Dermis blood vessel endothelial cell (primary cell): ENCODE data around the gene MEGF10. TPM values are rescaled to one million over a fixed set of nuclear protein-coding genes. Genes with fewer than 3 reads are reported as not detected.

Experiments
- DNase-seq: peaks from one replicate; pipeline ENCODE4 v3.0.0; 2010
- total RNA-seq: library from RNA; depleted of rRNA; stranded (reverse); fragments of >200 nt; gene quantifications from 2 replicates; pipeline ENCODE4 v1.2.3, GENCODE V29; 2014

The MEGF10 gene
- total RNA-seq, 1 donor from 2014 or later = 1.4 TPM

DNA sequence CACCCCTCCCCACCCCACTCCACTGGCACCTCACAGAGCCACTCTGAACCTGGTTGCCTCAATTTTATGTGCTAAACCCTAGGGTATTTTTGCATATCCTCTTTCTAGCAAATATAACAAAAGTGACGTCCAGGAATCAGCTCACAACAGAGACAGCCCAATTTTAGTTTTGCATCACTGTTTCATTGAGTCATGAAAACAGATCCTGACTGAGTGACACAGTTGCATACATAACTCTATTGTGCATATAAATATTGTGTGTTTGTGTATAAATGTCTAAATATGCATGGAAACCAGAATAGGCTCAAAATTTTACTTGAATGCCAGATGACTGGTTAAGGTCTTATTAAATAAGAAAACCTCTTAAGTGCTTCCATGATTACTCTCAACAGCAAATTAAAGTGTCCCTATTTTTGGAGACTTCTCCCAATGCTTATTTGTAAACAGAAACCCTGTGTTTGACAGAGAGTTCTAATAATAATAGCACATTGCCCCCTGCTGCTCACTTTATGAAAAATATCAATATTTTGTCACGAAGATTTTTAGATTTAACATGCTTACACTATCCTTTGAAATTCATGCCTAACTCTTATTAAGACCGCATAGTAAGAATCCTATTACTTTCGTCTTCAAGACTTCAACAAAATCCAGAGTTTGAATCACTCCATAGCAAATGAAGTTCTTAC lies 151.3 kb downstream of the MEGF10 start:
- peak; percentile 33 for DNase-seq

DNA sequence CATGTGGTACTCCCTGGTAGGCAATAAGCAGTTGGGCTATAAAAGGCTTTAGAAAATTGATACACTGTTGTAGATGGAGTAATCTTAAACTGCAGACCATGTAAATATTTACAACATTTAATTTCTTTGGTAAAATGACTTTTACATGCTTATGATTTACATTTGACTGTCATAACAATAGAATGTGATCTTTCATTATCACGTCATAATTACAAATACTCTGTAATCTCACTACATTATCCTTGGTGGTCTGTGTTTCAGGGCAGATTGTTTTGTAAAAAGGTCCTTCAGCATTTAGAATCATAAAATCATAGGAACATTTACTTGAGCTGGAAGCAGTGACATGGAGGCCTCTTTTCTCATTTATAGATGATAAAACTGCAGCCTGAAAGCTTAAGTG lies 153.6 kb downstream of the MEGF10 start:
- no peak for DNase-seq

DNA sequence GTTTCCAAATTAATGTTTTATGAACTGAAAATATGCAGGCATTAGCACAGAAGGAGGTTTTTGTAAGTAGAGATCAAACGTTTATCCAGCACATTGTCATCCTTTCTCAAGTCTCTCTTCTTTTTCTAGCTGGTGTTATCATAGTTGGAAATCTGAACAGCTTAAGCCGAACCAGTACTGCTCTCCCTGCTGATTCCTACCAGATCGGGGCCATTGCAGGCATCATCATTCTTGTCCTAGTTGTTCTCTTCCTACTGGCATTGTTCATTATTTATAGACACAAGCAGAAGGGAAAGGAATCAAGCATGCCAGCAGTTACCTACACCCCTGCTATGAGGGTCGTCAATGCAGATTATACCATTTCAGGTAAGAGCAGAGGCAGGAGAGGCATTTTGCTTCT lies 154.7 kb downstream of the MEGF10 start:
- no peak for DNase-seq

DNA sequence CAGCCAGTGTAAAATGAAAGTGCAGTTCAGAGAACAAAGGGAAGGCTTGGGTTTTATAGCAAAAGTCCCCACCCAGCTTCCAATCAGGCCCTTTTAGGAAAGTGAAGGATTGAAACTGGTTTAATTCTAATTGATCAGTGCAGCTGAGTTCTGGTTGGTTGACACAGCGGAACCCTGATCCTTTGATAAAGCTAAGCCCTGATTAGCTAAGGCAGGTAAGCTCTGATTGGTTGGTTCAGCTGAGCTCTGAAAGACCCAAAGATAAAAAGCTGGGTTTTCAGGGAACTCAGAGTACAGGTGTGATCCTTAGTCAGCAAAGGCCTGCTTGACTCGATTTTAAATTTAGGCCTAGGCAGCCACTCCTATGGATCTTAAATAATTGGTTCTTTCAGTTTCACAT lies 156.0 kb downstream of the MEGF10 start:
- no peak for DNase-seq

DNA sequence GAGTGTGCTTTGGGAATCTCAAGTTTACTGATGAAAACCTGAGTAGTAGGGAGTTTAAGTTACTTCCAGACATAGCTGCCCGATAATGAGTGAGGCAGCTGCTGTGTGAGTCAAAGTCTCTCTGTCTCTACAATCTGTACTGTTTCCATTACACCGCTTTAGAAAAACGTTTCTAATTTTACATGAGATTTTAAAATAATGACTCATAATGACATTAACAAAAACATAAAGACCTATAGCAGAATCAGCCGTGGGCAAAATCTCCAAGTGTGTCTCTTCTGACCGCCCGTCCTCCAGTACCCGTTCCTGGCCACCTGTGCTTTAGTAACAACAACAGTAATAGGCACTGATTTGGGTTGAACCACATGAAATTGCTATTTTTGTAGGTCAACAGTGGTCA lies 157.2 kb downstream of the MEGF10 start:
- DNase-seq = no peak

DNA sequence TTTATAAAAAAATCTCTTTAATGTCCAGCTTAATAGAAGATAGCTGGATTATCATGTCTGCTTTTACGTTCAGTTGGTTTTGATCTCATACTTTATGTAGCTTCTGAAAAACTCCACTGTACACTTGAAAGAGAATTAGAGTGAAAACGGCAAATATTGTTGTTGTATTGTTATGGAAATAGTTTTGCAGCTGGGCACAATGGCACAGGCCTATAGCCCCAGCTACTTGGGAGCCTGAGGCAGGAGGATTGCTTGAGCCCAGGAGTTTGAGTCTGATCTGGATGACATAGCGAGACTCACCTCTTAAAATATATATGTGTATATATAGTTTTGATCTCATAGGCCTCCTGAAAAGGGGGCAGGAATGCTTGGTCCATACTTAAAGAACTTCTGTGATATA lies 159.4 kb downstream of the MEGF10 start:
- no peak for DNase-seq

DNA sequence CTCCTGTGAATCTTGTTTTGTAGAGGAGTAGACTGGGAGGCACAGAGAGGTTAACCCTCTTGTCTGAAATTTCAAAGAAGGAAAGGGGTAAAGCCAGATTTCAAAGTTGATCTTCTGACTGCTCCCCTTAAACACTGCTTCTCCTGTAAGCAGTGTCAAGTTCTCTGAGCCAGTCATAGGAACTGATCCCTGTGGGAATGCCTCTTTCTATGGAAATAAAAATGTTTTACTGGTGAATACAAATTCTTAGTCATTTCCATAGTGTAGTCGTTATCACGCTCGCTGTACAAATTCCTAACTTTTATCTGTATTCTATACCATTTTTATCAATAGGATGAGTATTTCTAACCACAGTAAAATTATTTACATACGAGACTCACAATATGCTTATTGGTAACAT lies 160.5 kb downstream of the MEGF10 start:
- no peak for DNase-seq

DNA sequence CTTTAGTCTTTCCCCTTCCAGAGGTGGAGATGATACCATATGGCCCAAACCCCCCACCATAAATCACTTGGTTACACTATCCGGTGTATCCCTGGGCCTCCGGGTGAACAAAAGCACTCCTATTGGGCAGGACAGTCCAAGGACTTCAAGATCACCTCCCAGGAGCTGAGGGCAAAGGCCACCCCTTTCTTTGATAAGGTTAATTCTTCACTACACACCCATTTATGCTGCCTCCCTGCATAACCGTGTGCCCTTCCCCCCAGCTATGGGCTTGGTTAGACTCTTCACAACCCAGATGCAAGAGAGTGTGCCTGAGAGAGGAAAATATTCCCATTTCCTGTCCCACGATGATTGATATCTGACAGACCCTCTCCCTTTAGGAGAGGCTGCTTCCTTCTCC lies 162.0 kb downstream of the MEGF10 start:
- no peak for DNase-seq

DNA sequence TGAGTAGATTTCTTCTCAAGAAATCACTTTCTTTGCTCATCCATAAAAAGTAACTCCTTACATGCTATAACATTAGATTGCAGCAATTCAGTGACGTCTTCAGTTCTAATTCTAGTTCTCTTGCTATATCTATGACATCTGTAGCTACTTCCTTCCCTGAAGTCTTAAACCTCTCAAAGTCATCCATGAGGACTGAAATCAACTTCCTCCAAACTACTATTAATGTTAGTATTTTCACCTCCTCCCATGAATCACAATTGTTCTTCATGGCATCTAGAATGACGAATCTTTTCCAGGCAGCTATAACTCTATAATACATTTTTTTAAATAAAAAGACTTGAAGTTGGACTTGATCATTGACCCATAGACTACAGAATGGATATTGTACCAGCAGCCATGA lies 180.6 kb downstream of the MEGF10 start:
- peak; percentile 6 for DNase-seq

DNA sequence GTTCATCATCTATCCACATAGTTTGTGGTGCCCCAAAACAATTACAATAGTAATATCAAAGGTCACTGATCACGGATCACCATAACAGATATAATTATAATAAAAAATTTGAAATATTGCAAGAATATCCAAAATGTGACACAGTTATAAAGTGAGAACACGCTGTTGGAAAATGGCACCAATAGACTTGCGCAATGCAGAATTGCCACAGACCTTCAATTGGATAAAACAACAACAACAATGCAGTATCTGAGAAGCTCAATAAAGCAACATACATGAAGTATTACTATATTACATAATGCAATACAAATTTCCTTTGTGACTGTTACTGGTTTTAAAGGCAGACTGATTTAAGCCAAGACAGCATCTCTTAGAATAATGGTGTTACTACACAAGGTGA lies 182.1 kb downstream of the MEGF10 start:
- no peak for DNase-seq

DNA sequence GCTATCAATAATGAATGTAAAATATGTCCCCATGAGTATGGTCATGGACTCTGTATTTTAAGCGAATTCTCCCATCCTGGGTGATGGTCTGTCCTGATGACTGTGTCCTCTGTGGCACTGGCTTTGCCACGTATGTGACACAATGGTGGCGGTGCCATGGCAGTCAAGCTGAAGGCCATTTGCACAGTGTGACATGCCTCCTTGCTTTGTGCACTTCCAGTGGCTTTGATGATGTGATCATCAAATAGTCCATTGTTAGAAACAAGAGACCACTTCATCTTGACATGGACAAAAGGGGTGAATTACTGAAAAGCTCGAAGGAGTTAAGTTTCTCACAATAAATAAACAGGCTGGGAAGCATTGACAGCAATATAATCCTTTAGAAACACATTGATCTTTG lies 195.9 kb downstream of the MEGF10 start:
- DNase-seq = no peak

DNA sequence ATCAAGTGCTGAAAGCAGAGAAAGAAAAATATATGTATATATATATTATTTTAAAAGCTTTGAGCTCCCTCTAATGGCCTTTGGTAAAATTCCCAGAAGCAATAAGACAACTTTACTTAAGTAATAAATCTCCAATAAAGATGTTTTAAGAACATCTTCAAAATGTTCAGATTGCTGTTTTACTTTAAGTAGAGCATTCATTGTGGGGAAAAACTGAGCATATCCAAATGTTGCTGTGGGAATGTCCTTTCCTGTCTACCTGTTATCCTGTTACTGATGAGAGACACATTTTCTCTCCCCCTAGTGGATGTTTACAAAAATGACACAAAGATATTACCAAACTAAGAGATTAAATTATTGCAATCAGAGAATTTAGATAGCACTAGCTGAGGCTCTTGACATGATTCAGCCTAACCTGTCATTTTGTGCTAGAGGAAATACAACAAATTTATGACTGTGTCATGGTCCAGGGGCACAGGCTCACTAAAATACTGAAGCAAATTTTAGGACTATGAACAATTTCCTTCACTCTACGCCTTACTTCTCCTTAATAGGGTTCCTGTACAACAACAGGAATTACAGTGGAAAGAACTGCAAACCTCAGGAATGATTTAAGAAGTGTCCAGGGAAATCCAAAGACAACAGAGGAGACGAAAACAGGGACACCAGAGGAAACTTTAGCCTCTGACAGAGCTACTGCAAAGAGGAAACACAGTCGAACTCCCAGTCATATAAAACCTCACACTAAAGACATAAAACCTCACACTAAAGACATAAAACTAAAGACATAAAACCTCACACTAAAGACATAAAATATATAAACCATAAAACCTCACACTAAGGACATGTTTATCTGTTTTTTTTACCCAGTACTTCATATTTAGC lies 202.5 kb downstream of the MEGF10 start:
- peak; percentile 58 for DNase-seq

DNA sequence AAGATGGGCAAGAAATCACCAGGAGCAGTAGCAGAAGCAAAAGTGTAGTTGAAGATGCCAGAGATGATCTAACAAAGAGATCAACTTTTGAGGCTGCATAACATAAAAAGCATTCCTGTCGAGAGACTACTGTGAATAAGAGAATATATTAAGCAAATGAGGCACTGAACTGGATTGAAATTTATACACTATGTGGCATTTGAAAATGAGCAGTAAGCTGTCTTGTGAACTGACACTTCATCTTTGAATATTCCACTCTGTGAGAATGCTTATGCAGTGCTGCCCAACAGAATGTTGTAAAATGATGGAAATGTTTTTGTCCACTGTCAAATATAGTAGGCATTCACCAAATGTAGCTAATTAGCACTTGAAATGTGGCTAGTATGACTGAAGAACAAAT lies 208.0 kb downstream of the MEGF10 start:
- DNase-seq = no peak

DNA sequence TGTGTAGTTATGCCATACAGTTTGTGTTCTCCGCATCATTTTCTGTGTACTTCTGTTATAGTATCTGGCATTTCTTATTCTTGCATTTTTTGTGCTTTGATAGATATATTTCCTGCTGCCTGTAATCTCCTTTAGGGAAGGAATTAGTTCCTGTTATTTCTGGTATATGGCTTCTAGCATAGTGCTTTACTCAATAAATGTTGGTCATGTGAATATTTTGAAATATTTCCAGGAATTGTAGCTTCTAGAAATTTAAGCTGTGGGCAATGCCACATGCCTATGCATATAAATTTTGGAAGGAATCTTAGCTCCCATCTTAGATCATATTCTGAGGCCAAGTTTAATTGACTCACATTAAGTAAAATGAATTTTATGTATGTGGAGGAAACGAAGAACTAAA lies 215.3 kb downstream of the MEGF10 start:
- no peak for DNase-seq

DNA sequence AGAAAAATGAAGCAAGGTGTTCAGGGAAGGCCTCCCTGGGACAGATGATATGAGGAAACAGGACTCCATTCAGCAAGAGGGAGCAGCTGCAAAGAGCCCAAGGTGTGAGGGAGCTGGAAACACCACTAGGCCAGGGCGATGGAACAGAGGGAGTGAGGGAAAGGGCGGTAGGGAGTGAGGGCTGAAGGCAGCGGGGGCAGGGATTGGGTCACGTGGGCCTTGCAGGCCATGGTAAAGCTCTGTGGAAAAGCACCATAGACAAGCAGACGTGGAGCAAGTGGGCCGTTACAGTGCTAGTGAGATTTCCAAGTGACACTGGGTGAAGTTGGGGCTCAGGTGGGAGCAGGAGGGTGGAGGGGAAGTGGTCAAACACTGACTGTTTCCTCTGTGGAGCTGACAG lies 216.0 kb downstream of the MEGF10 start:
- DNase-seq = no peak

DNA sequence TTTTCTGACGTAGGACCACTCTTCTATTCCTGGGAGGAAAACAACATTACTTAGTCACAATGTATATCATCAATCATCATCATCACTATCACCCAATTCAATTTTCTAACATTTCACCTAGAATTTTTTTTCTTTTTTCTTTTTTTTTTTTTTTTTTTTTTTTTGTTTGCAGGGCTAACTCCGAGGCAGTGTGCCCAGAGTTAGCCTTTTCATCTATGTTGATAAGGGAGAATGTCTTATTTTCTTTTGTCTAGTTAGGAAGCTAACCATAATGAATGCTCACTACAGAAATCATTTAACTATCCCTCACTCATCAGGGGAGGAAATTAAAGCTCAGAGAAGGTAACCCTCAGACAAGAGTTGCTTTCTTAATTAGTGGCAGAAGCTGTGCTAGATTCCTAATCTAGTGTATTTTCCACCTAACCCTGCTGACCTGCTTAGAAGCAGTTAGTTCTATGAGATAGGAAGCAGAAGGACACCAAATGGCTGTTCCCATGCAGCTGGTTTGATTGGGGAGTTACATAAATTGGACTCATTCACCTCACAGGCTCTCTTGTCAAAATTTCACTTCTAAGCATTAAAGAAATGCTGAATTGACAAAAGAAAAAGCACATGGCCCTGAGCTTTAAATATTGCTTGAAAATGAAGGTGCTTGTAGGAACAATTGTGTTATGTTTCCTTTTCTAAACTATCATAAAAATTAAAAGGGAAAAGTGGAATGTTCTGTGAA lies 218.2 kb downstream of the MEGF10 start:
- DNase-seq = no peak

Other genes with a start within 250 kb of the MEGF10 start
- 1.5 and 1.9 TPM in 2 replicates for gene C5orf63, start 217.3 kb upstream of the MEGF10 start, total RNA-seq
- gene PRRC1, start 226.8 kb downstream of the MEGF10 start, total RNA-seq = 40.8 and 50.5 TPM in 2 replicates